Ishikawa (cell line): ENCODE measurements around the gene RAC2.

Experiments
- CREB1 ChIP-seq: IDR thresholded peaks from 2 replicates; pipeline ENCODE4 v1.6.1; 2012; ENCODE audit warnings: low read depth
- EP300 ChIP-seq: IDR thresholded peaks from 2 replicates; pipeline ENCODE4 v1.6.1; 2012; ENCODE audit warnings: borderline replicate concordance
- MAX ChIP-seq: IDR thresholded peaks from 2 replicates; pipeline ENCODE4 v1.6.1; 2012
- TAF1 ChIP-seq: IDR thresholded peaks from 2 replicates; pipeline ENCODE4 v1.6.1; 2012; ENCODE audit warnings: low read depth, mild to moderate bottlenecking
- TEAD4 ChIP-seq: IDR thresholded peaks from 2 replicates; pipeline ENCODE4 v1.6.1; 2012
- YY1 ChIP-seq: IDR thresholded peaks from 2 replicates; pipeline ENCODE4 v1.6.1; 2012; ENCODE audit warnings: low read depth

GRCh38 chr22:37289156-37289735 is 45.2 kb upstream of the RAC2 start:
- TF ChIP-seq MAX: no peak
- no peak for TF ChIP-seq TEAD4
- TF ChIP-seq CREB1: no peak
- TF ChIP-seq EP300: no peak
- no peak for TF ChIP-seq YY1
- no peak for TF ChIP-seq TAF1
